Tibial artery (tissue), 4 donors: ENCODE data around the gene MMEL1.

ENCODE experiments used
- DNase-seq, 2 donors: peaks; one replicate each; pipeline ENCODE4 v3.0.0-alpha.2; 2019
- H3K27ac ChIP-seq, 2 donors: fragments of 200-600 bp; sonication (generic) in 1 of 2; 1 replicate in 1 of 2; 2 replicates in 1 of 2; pipeline ENCODE4 v1.5.1; 2018 to 2019; ENCODE audit warnings: mild to moderate bottlenecking in 1 of 2
- H3K27me3 ChIP-seq, 2 donors: fragments of 200-600 bp; sonication (generic) in 1 of 2; one replicate each; pipeline versions ENCODE4 v1.5.1 to v1.6.0; 2016 to 2019
- H3K36me3 ChIP-seq, 3 donors: fragments of 200-600 bp; sonication (generic) in 2 of 3; one replicate each; pipeline ENCODE4 v1.5.1; 2016 to 2019; ENCODE audit warnings: mild to moderate bottlenecking in 2 of 3
- H3K4me1 ChIP-seq, 4 donors: fragments of 200-600 bp; sonication (generic) in 2 of 4; 1 replicate in 3 of 4; 2 replicates in 1 of 4; pipeline ENCODE4 v1.5.1; 2016 to 2019
- H3K4me3 ChIP-seq, 2 donors: fragments of 200-600 bp; sonication (generic) in 1 of 2; 1 replicate in 1 of 2; 2 replicates in 1 of 2; pipeline ENCODE4 v1.5.1; 2018 to 2019; ENCODE audit warnings: mild to moderate bottlenecking in 2 of 2
- H3K9me3 ChIP-seq, 3 donors: fragments of 200-600 bp; sonication (generic) in 1 of 3; one replicate each; pipeline ENCODE4 v1.5.1; 2016 to 2019
- CTCF ChIP-seq, 2 experiments: fragments of 200-600 bp in 1 of 2; fragments of 450-650 bp in 1 of 2; IDR thresholded peaks; one replicate each; pipeline ENCODE4 v1.5.1; 2017 to 2019; ENCODE audit warnings: antibody characterized with exemption in 2 of 2, mild to moderate bottlenecking in 1 of 2, moderate library complexity in 1 of 2
- intact Hi-C: fragments of 100-400 bp; cut with DNase I; formaldehyde crosslinking; loops from one replicate; pipeline ENCODE4 v1.15.0; 2023; ENCODE audit warnings: low total_unique reads

The MMEL1 gene

GRCh38 chr1:2631136-2632050, 1.4 kb downstream of the MMEL1 start:
- intact Hi-C loops: no loop called here
- H3K4me3 ChIP-seq: no peak overlapping the region
- H3K36me3 ChIP-seq: no peaks in the 10 kb centered on the region
- TF ChIP-seq CTCF (IDR thresholded peaks at IDR 0.05): no peak
- DNase-seq: no peak
- peaks cover 0 to 87% of the 10 kb centered on the region in 2 donors for H3K27me3 ChIP-seq
- peaks cover 0 to 14% (median 3%) of the 10 kb centered on the region in 4 donors for H3K4me1 ChIP-seq
- H3K27ac ChIP-seq: no peak overlapping the region
- H3K9me3 ChIP-seq: no peaks in the 10 kb centered on the region

GRCh38 chr1:2630498-2631135, 2.2 kb downstream of the MMEL1 start:
- Histone ChIP-seq H3K36me3 (no peaks in the 10 kb centered on the region), H3K9me3 (no peaks in the 10 kb centered on the region), H3K4me3 (no peak overlapping the region), H3K27ac (no peak overlapping the region), H3K27me3 (peaks cover 0 to 86% of the 10 kb centered on the region in 2 donors), H3K4me1 (peaks cover 0 to 14% (median 3%) of the 10 kb centered on the region in 4 donors)
- no peak for DNase-seq
- intact Hi-C loops: no loop called here
- no peak for TF ChIP-seq CTCF (IDR thresholded peaks at IDR 0.05)

GRCh38 chr1:2629627-2630497, 3.0 kb downstream of the MMEL1 start:
- H3K27ac ChIP-seq: no peak overlapping the region
- H3K36me3 ChIP-seq: no peaks in the 10 kb centered on the region
- intact Hi-C loops: no loop called here
- H3K9me3 ChIP-seq: no peaks in the 10 kb centered on the region
- no peak overlapping the region for H3K4me3 ChIP-seq
- no peak for DNase-seq
- H3K4me1 ChIP-seq: peaks cover 0 to 14% (median 3%) of the 10 kb centered on the region in 4 donors
- H3K27me3 ChIP-seq: peaks cover 0 to 85% of the 10 kb centered on the region in 2 donors
- TF ChIP-seq CTCF (IDR thresholded peaks at IDR 0.05): no peak

GRCh38 chr1:2628933-2629626, 3.7 kb downstream of the MMEL1 start:
- H3K27ac ChIP-seq: no peak overlapping the region
- intact Hi-C loops: no loop called here
- H3K27me3 ChIP-seq: peaks cover 0 to 81% of the 10 kb centered on the region in 2 donors
- peaks cover 0 to 14% (median 3%) of the 10 kb centered on the region in 4 donors for H3K4me1 ChIP-seq
- H3K36me3 ChIP-seq: no peaks in the 10 kb centered on the region
- no peak for DNase-seq
- TF ChIP-seq CTCF (IDR thresholded peaks at IDR 0.05): no peak
- no peaks in the 10 kb centered on the region for H3K9me3 ChIP-seq
- no peak overlapping the region for H3K4me3 ChIP-seq
